ENCODE results near the gene PAGE2. TPM values are rescaled to one million over a fixed set of nuclear protein-coding genes. Genes with fewer than 3 reads are reported as not detected.
"Not testable (repeated sequence)": the region's sequence is repeated elsewhere in the genome, so short reads cannot be mapped to it uniquely, and the experiment has no call there.

Gene PAGE2
- total RNA-seq, 1 donor from 2014 or later: not detected

DNA sequence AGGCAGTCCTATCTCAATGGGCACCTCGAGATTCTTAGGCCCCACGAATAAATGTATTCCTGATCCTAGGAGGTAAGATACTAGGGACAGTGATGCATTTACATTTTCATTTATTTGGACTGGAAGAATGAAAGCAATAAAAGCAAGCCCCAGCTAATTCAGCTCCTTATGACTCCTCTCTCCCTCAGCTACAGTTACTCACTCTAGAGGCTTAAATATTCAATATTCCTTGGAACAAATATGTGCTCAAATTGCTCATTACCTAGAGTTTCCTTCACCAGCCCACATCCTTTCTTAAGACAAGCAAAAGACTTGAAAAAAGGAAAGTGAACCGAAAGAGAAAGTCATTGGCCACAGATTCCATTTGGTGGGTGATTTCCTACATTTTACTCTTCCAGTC lies 13.9 kb downstream of the PAGE2 start:
- no peaks in the 10 kb centered on the region for H3K4me1 ChIP-seq
- TF ChIP-seq, protein P1, sequence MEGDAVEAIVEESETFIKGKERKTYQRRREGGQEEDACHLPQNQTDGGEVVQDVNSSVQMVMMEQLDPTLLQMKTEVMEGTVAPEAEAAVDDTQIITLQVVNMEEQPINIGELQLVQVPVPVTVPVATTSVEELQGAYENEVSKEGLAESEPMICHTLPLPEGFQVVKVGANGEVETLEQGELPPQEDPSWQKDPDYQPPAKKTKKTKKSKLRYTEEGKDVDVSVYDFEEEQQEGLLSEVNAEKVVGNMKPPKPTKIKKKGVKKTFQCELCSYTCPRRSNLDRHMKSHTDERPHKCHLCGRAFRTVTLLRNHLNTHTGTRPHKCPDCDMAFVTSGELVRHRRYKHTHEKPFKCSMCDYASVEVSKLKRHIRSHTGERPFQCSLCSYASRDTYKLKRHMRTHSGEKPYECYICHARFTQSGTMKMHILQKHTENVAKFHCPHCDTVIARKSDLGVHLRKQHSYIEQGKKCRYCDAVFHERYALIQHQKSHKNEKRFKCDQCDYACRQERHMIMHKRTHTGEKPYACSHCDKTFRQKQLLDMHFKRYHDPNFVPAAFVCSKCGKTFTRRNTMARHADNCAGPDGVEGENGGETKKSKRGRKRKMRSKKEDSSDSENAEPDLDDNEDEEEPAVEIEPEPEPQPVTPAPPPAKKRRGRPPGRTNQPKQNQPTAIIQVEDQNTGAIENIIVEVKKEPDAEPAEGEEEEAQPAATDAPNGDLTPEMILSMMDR (IDR thresholded peaks at IDR 0.05): no peak
- no peak overlapping the region for H3K27ac ChIP-seq
- no peak overlapping the region for H3K4me3 ChIP-seq
- no peak for ATAC-seq
- no peak for DNase-seq
- H3K36me3 ChIP-seq: no peaks in the 10 kb centered on the region
- no peaks in the 10 kb centered on the region for H3K9me3 ChIP-seq
- intact Hi-C loops (cut with DNase I): no loop called here
- no peaks in the 10 kb centered on the region for H3K27me3 ChIP-seq (ENCODE audit: low read depth)

DNA sequence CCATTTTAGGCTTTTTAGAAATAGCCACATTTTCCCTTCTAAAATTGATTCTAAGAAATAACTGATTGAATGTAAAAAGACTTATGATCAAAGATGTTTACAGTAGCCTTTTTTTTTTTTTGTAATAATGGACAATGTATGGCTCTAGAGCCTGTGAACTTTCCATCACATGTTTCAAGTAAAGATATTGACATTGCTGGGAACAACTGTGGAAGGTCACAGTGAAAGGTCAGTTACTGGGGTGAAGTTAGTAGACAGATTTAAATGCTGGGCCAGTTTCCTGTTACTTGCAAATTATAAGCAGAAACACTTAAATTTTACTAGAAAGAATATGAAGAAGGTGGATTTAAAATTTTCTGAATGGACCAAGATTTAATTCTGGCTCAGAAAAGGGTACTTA lies 18.4 kb downstream of the PAGE2 start:
- ATAC-seq: no peak
- DNase-seq: no peak
- TF ChIP-seq, protein P1 (IDR thresholded peaks at IDR 0.05): no peak
- H3K4me1 ChIP-seq: no peaks in the 10 kb centered on the region
- no peak overlapping the region for H3K4me3 ChIP-seq
- H3K36me3 ChIP-seq: no peaks in the 10 kb centered on the region
- no peaks in the 10 kb centered on the region for H3K9me3 ChIP-seq
- no peaks in the 10 kb centered on the region for H3K27me3 ChIP-seq (ENCODE audit: low read depth)
- no peak overlapping the region for H3K27ac ChIP-seq
- intact Hi-C loops (cut with DNase I): no loop called here

DNA sequence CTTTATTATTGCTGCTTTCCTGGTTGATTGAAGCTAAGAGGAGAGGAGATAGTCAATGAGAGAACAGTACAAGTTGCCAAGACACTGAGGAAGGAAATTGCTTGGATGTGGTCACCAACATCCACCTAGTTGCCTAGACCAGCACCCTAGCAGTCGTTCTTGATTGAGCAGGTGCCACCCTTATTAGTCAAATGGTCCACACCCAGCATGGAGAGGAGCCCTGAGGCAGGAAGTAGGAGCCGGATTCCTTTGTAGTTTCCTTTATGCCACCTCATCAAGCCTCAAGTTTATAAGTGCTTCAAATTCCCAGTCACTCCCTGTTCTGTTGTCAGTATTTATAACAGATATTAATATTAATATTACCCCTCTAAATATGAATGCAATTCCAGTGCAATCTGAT lies 19.1 kb downstream of the PAGE2 start:
- DNase-seq (no peak), ATAC-seq (no peak)
- no peaks in the 10 kb centered on the region for H3K36me3 ChIP-seq
- H3K27me3 ChIP-seq (ENCODE audit: low read depth): no peaks in the 10 kb centered on the region
- no peaks in the 10 kb centered on the region for H3K9me3 ChIP-seq
- no peak overlapping the region for H3K4me3 ChIP-seq
- H3K27ac ChIP-seq: no peak overlapping the region
- H3K4me1 ChIP-seq: no peaks in the 10 kb centered on the region
- intact Hi-C loops (cut with DNase I): no loop called here
- TF ChIP-seq, protein P1 (IDR thresholded peaks at IDR 0.05): no peak

DNA sequence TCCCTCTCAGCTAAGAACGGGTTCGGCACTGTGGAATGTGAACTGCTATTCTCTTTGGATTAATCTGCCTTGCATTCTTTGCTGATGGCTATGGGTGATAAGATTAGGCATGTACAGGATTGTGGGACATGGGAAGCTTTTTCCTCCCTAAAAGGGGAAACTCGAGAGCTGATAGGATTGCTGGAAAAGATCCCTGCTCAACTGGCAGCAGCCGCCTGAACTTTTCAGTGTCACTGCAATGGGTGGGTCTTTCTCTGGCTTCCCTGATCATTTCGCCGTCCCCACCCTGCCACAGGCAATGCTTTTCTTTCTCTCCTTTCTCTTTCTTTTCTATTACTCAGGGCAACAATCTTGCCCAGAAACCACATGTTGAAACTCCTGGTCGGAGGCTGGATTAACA lies 20.5 kb downstream of the PAGE2 start:
- H3K9me3 ChIP-seq: no peaks in the 10 kb centered on the region
- no peaks in the 10 kb centered on the region for H3K36me3 ChIP-seq
- H3K27me3 ChIP-seq (ENCODE audit: low read depth): no peaks in the 10 kb centered on the region
- DNase-seq (no peak), ATAC-seq (no peak)
- intact Hi-C loops (cut with DNase I): no loop called here
- no peaks in the 10 kb centered on the region for H3K4me1 ChIP-seq
- H3K27ac ChIP-seq: no peak overlapping the region
- TF ChIP-seq, protein P1 (IDR thresholded peaks at IDR 0.05): no peak
- no peak overlapping the region for H3K4me3 ChIP-seq

DNA sequence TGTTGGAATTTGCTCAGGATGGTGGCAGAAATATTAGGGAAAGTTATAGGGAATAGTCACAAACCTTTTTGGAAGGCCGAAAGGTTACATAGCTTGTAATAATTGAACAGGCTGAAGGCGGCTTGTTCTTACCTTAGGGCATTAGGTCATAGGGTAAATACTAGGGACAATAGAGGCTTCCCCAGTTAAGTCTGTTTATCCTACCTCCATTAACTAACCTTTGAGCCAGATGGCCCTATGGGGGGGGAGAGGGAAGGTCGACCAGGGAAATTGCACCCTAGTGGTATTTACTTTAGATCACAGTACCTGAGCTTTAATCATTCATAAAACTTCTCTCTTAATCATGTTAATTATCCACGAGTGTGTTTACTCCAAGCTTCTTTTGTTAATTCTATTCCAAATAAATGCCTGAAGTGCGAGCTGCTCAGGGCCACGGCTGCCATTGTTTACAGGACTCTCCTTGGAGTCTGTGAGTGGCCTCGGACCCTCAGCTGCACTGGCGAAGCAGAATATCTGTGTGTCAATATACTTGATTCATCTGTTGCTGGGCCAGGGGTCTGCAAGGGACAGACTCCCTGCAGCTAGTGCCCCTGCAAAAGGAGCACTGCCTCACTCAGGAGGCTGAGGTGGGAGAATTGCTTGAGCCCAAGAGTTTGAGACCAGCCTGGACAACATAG lies 22.9 kb downstream of the PAGE2 start:
- Histone ChIP-seq H3K4me3 (no peak overlapping the region), H3K4me1 (no peaks in the 10 kb centered on the region), H3K27me3 (ENCODE audit: low read depth) (no peaks in the 10 kb centered on the region), H3K27ac (no peak overlapping the region), H3K9me3 (no peaks in the 10 kb centered on the region), H3K36me3 (no peaks in the 10 kb centered on the region)
- no peak for ATAC-seq
- TF ChIP-seq, protein P1 (IDR thresholded peaks at IDR 0.05): no peak
- intact Hi-C loops (cut with DNase I): no loop called here
- no peak for DNase-seq

DNA sequence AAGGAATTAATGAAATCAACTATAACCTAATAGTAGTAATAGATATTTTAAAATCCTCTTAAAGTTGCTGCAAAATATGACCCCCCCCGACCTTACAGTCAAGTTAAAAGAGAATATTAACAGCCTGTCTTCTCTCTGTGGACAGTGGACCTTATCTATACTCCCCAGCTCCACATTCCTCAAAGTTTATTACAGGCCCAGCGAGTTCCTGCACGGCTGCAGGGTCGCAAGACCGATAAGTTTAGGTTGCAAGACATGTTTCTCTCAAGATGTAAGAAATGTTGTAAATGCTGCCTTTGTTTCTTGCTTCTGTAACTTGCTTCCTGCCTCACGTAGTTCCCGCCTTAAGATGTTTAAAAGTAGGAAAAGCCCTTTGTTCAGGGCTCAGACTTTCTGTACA lies 27.8 kb downstream of the PAGE2 start:
- H3K4me1 ChIP-seq; H3K36me3 ChIP-seq; H3K4me3 ChIP-seq; ATAC-seq; DNase-seq; intact Hi-C loops (cut with DNase I); H3K27me3 ChIP-seq (ENCODE audit: low read depth); H3K9me3 ChIP-seq; H3K27ac ChIP-seq: not testable (repeated sequence)

Data from lower lobe of right lung (tissue), 2 donors.